ENCODE measurements around the gene SLC6A11.
A peak's percentile ranks its signal among the peaks of the same experiment; 100 is the strongest.

The SLC6A11 gene

DNA sequence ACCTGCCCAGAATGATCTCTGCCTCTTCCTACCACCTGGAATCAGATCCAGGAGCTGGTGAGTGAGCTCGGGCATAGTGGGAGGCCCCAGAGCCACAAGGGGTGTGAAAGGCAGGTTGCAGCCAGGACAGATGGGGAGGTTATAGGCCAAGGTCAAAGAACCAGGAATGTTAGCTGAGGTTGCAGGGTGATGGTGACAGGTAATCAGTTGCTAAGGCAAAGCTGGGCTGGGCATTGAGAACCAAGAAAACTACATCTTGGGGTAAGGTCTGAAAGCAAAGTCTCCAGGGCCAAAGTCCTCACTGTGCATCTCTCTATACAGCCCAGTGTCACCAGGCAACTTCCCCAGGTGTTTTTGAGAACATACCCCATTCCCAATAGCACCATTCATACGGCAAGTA, 38.4 kb upstream of the SLC6A11 start:
- no peak for TF ChIP-seq CTCF (IDR thresholded peaks at IDR 0.05; ENCODE audit: low read depth, low read length)

GRCh38 chr3:10778492-10779292, 37.3 kb upstream of the SLC6A11 start:
- Histone ChIP-seq H3K9me3 (ENCODE audit: severe bottlenecking) (no peaks in the 10 kb centered on the region), H3K4me3 (ENCODE audit: low read depth, low read length) (no peak overlapping the region), H3K36me3 (no peaks in the 10 kb centered on the region), H3K27me3 (ENCODE audit: insufficient read depth, low read depth, severe bottlenecking) (no peaks in the 10 kb centered on the region), H3K27ac (no peak overlapping the region)
- TF ChIP-seq CTCF (IDR thresholded peaks at IDR 0.05; ENCODE audit: low read depth, low read length), result 0 out of 2 replicates have a peak, but pooled peaks have one; percentile 1
- DNase-seq, result no peak

More for the DNA sequence above, 38.4 kb upstream of the SLC6A11 start:
- Histone ChIP-seq H3K27me3 (ENCODE audit: insufficient read depth, low read depth, severe bottlenecking) (no peaks in the 10 kb centered on the region), H3K36me3 (no peaks in the 10 kb centered on the region), H3K9me3 (ENCODE audit: severe bottlenecking) (no peaks in the 10 kb centered on the region), H3K4me3 (ENCODE audit: low read depth, low read length) (no peak overlapping the region), H3K27ac (peak overlapping the region; percentile 30)
- DNase-seq, result peak; percentile 24

GRCh38 chr3:10779293-10779805, 36.7 kb upstream of the SLC6A11 start:
- no peaks in the 10 kb centered on the region for H3K36me3 ChIP-seq
- no peak for DNase-seq
- no peak overlapping the region for H3K27ac ChIP-seq
- H3K9me3 ChIP-seq (ENCODE audit: severe bottlenecking), result no peaks in the 10 kb centered on the region
- TF ChIP-seq CTCF (IDR thresholded peaks at IDR 0.05; ENCODE audit: low read depth, low read length), result no peak
- no peaks in the 10 kb centered on the region for H3K27me3 ChIP-seq (ENCODE audit: insufficient read depth, low read depth, severe bottlenecking)
- H3K4me3 ChIP-seq (ENCODE audit: low read depth, low read length), result no peak overlapping the region

- Histone ChIP-seq H3K27me3 (ENCODE audit: insufficient read depth, low read depth, severe bottlenecking) (no peaks in the 10 kb centered on the region), H3K27ac (no peak overlapping the region), H3K36me3 (no peaks in the 10 kb centered on the region), H3K4me3 (ENCODE audit: low read depth, low read length) (no peak overlapping the region), H3K9me3 (ENCODE audit: severe bottlenecking) (no peaks in the 10 kb centered on the region)
- no peak for TF ChIP-seq CTCF (IDR thresholded peaks at IDR 0.05; ENCODE audit: low read depth, low read length)
- no peak for DNase-seq
Measured at GRCh38 chr3:10780243-10780642, 35.8 kb upstream of the SLC6A11 start.

GRCh38 chr3:10780922-10781321, 35.1 kb upstream of the SLC6A11 start:
- no peak for TF ChIP-seq CTCF (IDR thresholded peaks at IDR 0.05; ENCODE audit: low read depth, low read length)
- no peaks in the 10 kb centered on the region for H3K27me3 ChIP-seq (ENCODE audit: insufficient read depth, low read depth, severe bottlenecking)
- H3K4me3 ChIP-seq (ENCODE audit: low read depth, low read length), result no peak overlapping the region
- H3K36me3 ChIP-seq, result no peaks in the 10 kb centered on the region
- DNase-seq, result no peak
- H3K9me3 ChIP-seq (ENCODE audit: severe bottlenecking), result no peaks in the 10 kb centered on the region
- no peak overlapping the region for H3K27ac ChIP-seq
